GM12873 (cell line): ENCODE data around the gene CHID1.

Source experiments
- CTCF ChIP-seq: IDR thresholded peaks from 2 replicates; pipeline ENCODE4 v1.5.1; 2012; ENCODE audit warnings: low read depth, mild to moderate bottlenecking, moderate library complexity, low read length, control low read depth; ENCODE audit not compliant: insufficient read depth; ENCODE audit errors: missing control alignments

CHID1 gene

GRCh38 chr11:863910-864827, 46.4 kb downstream of the CHID1 start:
- no peak for TF ChIP-seq CTCF

- TF ChIP-seq CTCF: no peak
Measured at GRCh38 chr11:863023-863909, 47.3 kb downstream of the CHID1 start.

DNA sequence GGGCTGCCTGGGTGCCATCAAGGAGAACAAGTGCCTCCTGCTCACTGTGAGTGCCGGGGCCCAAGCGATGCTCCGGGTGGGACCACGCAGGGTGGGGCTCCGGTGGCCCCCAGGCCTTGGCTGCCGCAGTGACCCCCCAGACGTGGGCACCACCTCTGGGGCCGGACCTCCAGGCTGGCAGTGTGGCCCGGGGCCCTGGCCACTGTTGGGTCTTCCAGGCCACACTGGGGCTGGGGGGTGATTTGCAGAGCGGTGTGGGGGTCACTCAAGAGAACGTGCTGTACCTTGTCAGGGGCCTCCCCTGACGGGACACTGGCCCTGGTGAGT, 48.0 kb downstream of the CHID1 start:
- TF ChIP-seq CTCF: no peak

- TF ChIP-seq CTCF: no peak
Measured at GRCh38 chr11:862081-862661, 48.4 kb downstream of the CHID1 start.

DNA sequence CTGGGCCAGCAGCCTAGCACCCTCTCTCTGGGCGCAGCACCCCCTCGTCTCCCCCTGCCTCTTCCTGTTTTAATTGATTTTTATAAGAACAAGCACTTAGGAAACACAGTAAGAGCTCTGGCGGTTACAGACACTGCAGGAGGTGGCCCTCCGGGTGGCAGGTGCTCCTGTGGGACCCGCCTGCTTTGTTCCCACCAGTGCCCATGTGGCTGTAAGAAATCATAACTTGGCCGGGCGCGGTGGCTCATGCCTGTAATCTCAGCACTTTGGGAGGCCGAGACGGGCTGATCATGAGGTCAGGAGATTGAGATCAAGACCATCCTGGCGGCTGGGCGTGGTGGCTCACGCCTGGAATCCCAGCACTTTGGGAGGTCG, 49.5 kb downstream of the CHID1 start:
- no peak for TF ChIP-seq CTCF

DNA sequence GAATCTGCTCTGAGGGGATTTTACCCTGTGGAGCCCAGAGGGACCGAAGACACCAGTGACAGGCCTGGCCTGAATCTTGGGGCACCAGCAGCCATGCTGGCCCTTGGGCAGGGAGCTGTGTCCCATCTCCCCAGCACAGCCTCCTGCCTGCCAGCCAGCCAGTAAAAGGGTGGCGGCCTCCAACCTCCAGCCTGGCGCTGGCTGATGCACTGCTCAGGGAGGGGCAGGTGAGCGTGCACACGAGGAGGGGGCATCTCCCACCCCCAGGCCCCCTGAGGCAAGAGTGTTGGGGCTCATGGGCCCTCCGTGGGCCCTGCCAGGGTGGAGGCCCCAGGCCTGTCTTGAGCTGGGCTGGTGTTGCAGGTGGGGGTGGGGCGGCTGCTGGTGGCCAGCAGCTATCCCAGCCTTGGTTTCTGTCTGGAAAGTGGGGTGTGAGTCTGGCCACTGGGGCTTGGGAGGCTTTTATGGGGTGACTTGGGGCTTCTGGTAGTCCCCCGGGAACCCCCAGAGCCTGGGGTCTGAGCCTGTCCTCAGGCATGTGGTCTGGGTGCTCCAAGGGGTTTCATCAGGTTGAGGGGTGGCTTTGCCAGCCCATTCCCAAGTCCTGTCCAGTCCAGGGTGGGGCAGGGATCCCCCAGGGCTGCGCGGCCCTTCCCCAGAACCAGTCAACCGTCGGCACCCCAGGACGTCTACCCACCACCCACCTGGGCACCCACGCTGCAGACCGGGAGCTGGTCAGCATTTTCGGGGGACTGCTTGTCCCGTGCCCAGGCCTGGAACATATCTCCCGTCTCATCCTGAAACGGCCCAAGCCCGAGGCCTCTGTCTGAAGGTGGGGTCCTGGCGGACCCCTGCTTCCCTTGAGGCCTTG, 50.1 kb downstream of the CHID1 start:
- TF ChIP-seq CTCF: no peak
